CD4-positive, alpha-beta T cell treated with Interleukin-6 for 4 hours (primary cell): ENCODE results near the gene STAC3.

ENCODE experiments used
- DNase-seq: peaks from one replicate; pipeline ENCODE4 v3.0.0-alpha.2; 2020; ENCODE audit warnings: mixed read lengths

The STAC3 gene

GRCh38 chr12:57222286-57223190, 28.4 kb downstream of the STAC3 start:
- no peak for DNase-seq

- DNase-seq, result no peak
Observed at GRCh38 chr12:57221169-57221917, 29.6 kb downstream of the STAC3 start.

- DNase-seq, result no peak
Observed at GRCh38 chr12:57220770-57221168, 30.2 kb downstream of the STAC3 start.

- DNase-seq, result no peak
Observed at GRCh38 chr12:57219993-57220754, 30.8 kb downstream of the STAC3 start.

- DNase-seq, result no peak
Observed at GRCh38 chr12:57219205-57219992, 31.6 kb downstream of the STAC3 start.

- no peak for DNase-seq
Observed at GRCh38 chr12:57218030-57218853, 32.7 kb downstream of the STAC3 start.

GRCh38 chr12:57216921-57217879, 33.8 kb downstream of the STAC3 start:
- DNase-seq, result peak; percentile 31

- peak; percentile 83 for DNase-seq
Observed at GRCh38 chr12:57216014-57216911, 34.7 kb downstream of the STAC3 start, which contains the start of gene NXPH4. Gene NXPH4 (plus strand): TSS chr12:57216794. CDS start chr12:57216970, 176 bp downstream.

GRCh38 chr12:57215668-57216013, 35.3 kb downstream of the STAC3 start:
- peak; percentile 16 for DNase-seq

- DNase-seq, result no peak
Observed at GRCh38 chr12:57215065-57215464, 35.9 kb downstream of the STAC3 start.

GRCh38 chr12:57214398-57214781, 36.6 kb downstream of the STAC3 start:
- DNase-seq, result peak; percentile 79

- DNase-seq, result no peak
Observed at GRCh38 chr12:57213763-57214397, 37.1 kb downstream of the STAC3 start.

- DNase-seq, result peak; percentile 87
Observed at GRCh38 chr12:57213058-57213715, 37.8 kb downstream of the STAC3 start.

GRCh38 chr12:57212701-57213057, 38.3 kb downstream of the STAC3 start:
- DNase-seq, result no peak

GRCh38 chr12:57211791-57212700, 38.9 kb downstream of the STAC3 start:
- no peak for DNase-seq

GRCh38 chr12:57210926-57211692, 39.9 kb downstream of the STAC3 start:
- DNase-seq, result no peak
